ENCODE measurements around the gene MXD4. TPM values are rescaled to one million over a fixed set of nuclear protein-coding genes. Genes with fewer than 3 reads are reported as not detected.

The MXD4 gene
- total RNA-seq, 1 donor: 56.8 TPM

- Histone ChIP-seq H3K27me3 (ENCODE audit: insufficient read depth, low read length) (no peaks in the 10 kb centered on the region), H2AFZ (ENCODE audit: low read length) (no peak overlapping the region), H3K36me3 (ENCODE audit: insufficient read depth, low read length) (peaks cover 22% of the 10 kb centered on the region), H3K27ac (ENCODE audit: low read depth, low read length) (no peak overlapping the region), H3K4me3 (ENCODE audit: insufficient read depth, low read length) (no peak overlapping the region), H3K79me2 (ENCODE audit: insufficient read depth, low read length) (peaks cover 68% of the 10 kb centered on the region), H3K4me1 (ENCODE audit: insufficient read depth, low read length) (peaks cover 34% of the 10 kb centered on the region), H3K9me3 (ENCODE audit: low read depth, low read length) (no peaks in the 10 kb centered on the region), H3K4me2 (ENCODE audit: insufficient read depth, low read length) (no peak overlapping the region), H4K20me1 (ENCODE audit: insufficient read depth, low read length) (peaks cover 70% of the 10 kb centered on the region)
- TF ChIP-seq, protein P1, sequence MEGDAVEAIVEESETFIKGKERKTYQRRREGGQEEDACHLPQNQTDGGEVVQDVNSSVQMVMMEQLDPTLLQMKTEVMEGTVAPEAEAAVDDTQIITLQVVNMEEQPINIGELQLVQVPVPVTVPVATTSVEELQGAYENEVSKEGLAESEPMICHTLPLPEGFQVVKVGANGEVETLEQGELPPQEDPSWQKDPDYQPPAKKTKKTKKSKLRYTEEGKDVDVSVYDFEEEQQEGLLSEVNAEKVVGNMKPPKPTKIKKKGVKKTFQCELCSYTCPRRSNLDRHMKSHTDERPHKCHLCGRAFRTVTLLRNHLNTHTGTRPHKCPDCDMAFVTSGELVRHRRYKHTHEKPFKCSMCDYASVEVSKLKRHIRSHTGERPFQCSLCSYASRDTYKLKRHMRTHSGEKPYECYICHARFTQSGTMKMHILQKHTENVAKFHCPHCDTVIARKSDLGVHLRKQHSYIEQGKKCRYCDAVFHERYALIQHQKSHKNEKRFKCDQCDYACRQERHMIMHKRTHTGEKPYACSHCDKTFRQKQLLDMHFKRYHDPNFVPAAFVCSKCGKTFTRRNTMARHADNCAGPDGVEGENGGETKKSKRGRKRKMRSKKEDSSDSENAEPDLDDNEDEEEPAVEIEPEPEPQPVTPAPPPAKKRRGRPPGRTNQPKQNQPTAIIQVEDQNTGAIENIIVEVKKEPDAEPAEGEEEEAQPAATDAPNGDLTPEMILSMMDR (IDR thresholded peaks at IDR 0.05; ENCODE audit: extremely low read depth, low read depth, low read length): no peak
- DNase-seq (ENCODE audit: insufficient read length, low spot score, missing footprints): peak; percentile 58
These were observed 3.5 kb downstream of the MXD4 start for GRCh38 chr4:2258091-2259035.

DNA sequence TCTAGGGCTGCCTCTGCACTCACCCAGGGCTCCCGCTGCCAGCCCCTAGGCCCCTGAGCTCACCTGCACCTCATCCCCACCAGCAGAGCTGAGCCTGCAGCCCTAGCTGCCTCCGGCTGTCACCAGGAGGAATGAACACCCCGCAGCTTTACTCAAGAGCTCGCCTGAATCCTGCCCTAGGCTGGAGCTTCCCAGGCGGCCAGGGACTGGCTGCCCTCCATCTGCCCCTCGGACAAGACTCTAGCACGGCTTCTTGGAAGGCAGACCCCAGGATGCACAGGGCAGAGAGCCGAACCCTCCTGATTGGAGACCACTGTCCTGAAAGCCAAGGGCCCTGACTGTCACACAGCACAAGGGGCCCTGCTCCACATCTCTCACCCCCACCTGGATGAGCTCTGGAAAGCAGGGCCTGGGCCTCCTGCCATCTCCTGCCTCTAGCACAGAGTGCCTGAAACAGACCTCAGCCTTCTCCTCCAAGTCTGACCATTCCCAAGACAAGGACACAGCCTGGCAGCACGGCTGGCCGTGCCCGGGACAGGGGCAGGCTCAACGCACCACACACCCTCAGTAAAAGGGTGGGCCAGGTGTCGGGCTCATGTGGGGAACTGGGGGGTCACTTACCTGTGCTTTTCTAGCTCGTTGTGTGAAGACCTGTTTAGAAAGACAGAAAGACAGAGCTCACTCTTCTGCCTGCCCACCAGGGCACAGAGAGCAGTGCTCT lies 4.4 kb downstream of the MXD4 start:
- Histone ChIP-seq H2AFZ (ENCODE audit: low read length) (no peak overlapping the region), H3K79me2 (ENCODE audit: insufficient read depth, low read length) (peaks cover 73% of the 10 kb centered on the region), H3K27ac (ENCODE audit: low read depth, low read length) (no peak overlapping the region), H3K4me1 (ENCODE audit: insufficient read depth, low read length) (peaks cover 29% of the 10 kb centered on the region), H3K4me3 (ENCODE audit: insufficient read depth, low read length) (no peak overlapping the region), H3K4me2 (ENCODE audit: insufficient read depth, low read length) (no peak overlapping the region), H3K9me3 (ENCODE audit: low read depth, low read length) (no peaks in the 10 kb centered on the region), H3K27me3 (ENCODE audit: insufficient read depth, low read length) (no peaks in the 10 kb centered on the region), H4K20me1 (ENCODE audit: insufficient read depth, low read length) (peaks cover 76% of the 10 kb centered on the region), H3K36me3 (ENCODE audit: insufficient read depth, low read length) (peaks cover 27% of the 10 kb centered on the region)
- TF ChIP-seq, protein P1 (IDR thresholded peaks at IDR 0.05; ENCODE audit: extremely low read depth, low read depth, low read length): no peak
- DNase-seq (ENCODE audit: insufficient read length, low spot score, missing footprints): peak; percentile 61

DNA sequence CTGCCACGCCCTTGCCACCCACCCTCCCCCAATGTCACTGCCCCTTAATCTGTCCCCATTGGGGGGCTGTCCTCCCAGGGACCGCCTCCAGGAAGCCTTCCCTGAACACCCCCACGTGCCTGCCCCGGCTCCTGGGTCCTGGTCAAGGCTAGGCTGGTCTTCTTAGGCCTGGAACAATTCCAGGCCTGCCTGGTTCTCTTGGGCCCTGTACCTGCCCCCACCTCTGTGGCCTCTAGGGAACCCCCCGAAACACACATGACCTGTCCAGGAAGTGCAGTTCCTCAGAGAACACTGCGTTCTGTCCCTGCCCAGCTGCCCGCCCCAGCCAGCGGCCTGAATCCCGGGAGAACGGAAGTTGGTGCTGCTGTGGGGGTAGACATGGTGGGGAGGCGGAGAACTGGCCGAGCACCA lies 5.1 kb downstream of the MXD4 start:
- Histone ChIP-seq H3K4me2 (ENCODE audit: insufficient read depth, low read length) (no peak overlapping the region), H3K4me3 (ENCODE audit: insufficient read depth, low read length) (no peak overlapping the region), H3K27ac (ENCODE audit: low read depth, low read length) (no peak overlapping the region), H2AFZ (ENCODE audit: low read length) (no peak overlapping the region), H4K20me1 (ENCODE audit: insufficient read depth, low read length) (peaks cover 83% of the 10 kb centered on the region), H3K4me1 (ENCODE audit: insufficient read depth, low read length) (peaks cover 29% of the 10 kb centered on the region), H3K79me2 (ENCODE audit: insufficient read depth, low read length) (peaks cover 75% of the 10 kb centered on the region), H3K27me3 (ENCODE audit: insufficient read depth, low read length) (no peaks in the 10 kb centered on the region), H3K36me3 (ENCODE audit: insufficient read depth, low read length) (peaks cover 27% of the 10 kb centered on the region), H3K9me3 (ENCODE audit: low read depth, low read length) (no peaks in the 10 kb centered on the region)
- DNase-seq (ENCODE audit: insufficient read length, low spot score, missing footprints): peak; percentile 86
- TF ChIP-seq, protein P1 (IDR thresholded peaks at IDR 0.05; ENCODE audit: extremely low read depth, low read depth, low read length): no peak

Data from osteoblast (primary cell).